ENCODE results near the gene PLD5. TPM values are rescaled to one million over a fixed set of nuclear protein-coding genes. Genes with fewer than 3 reads are reported as not detected.

Gene PLD5
- polyA plus RNA-seq, 1 of the 3 experiments (the other 2 are of a cell fraction), result 0.08 TPM

- ChIA-PET CTCF (no interaction called here), POLR2A (no interaction called here)
- 52% methylated on average over 5 of the region's 5 CpGs for WGBS (ENCODE audit: low lambda C conversion rate)
- no peaks in the 10 kb centered on the region for H3K79me2 ChIP-seq (ENCODE audit: insufficient read depth)
- no peaks in the 10 kb centered on the region for H3K9me3 ChIP-seq
- no peak for DNase-seq
- H3F3A ChIP-seq (replicated peaks; ENCODE audit: insufficient read depth), result no peaks in the 10 kb centered on the region
- H2AFZ ChIP-seq (ENCODE audit: low read depth), result no peak overlapping the region
- H3K9me2 ChIP-seq, result no peaks in the 10 kb centered on the region
- H3K27me3 ChIP-seq (ENCODE audit: insufficient read depth), result no peaks in the 10 kb centered on the region
- no peak overlapping the region for H3K4me3 ChIP-seq (ENCODE audit: low read depth in 2 of 2, low read length in 1 of 2)
- H4K20me1 ChIP-seq (ENCODE audit: insufficient read depth), result no peaks in the 10 kb centered on the region
- H3K4me1 ChIP-seq (ENCODE audit: control insufficient read depth in 1 of 2, insufficient read depth in 2 of 2, low read depth in 1 of 2, low read length in 1 of 2), result peaks cover 0 to 8% of the 10 kb centered on the region in 2 experiments; a peak in 1 of 4 replicates
- H3K36me3 ChIP-seq (replicated peaks in 1 of 2; ENCODE audit: control insufficient read depth in 1 of 2, insufficient read depth in 2 of 2, low read length in 1 of 2), result no peaks in the 10 kb centered on the region
- 0 out of 4 replicates have a peak overlapping the region, but pooled peaks of 1 of the 2 experiments have one; percentile 12 for H3K27ac ChIP-seq (ENCODE audit: low read depth in 2 of 2, low read length in 1 of 2)
- H3K9ac ChIP-seq, result no peak overlapping the region
- H3K4me2 ChIP-seq, result no peak overlapping the region
- TF ChIP-seq POLR2AphosphoS5 (IDR thresholded peaks at IDR 0.05; ENCODE audit: low read depth, low read length) (no peak), TAF1 (IDR thresholded peaks at IDR 0.05; ENCODE audit: borderline replicate concordance, low read depth, low read length) (no peak), GATA2 (CRISPR knock-in tag; IDR thresholded peaks at IDR 0.05) (no peak), RFX5 (IDR thresholded peaks at IDR 0.05; ENCODE audit: low read length) (no peak), JUND (IDR thresholded peaks at IDR 0.05) (no peak), USF2 (IDR thresholded peaks at IDR 0.05; ENCODE audit: borderline replicate concordance, low read depth, low read length) (no peak), SMC3 (IDR thresholded peaks at IDR 0.05; ENCODE audit: low read depth, low read length) (no peak), RXRA (IDR thresholded peaks at IDR 0.05; ENCODE audit: borderline replicate concordance, low read depth) (no peak), USF1 (IDR thresholded peaks at IDR 0.05; ENCODE audit: borderline replicate concordance, low read depth) (no peak)
Measured at GRCh38 chr1:242245255-242245654, 279.2 kb downstream of the PLD5 start.

GRCh38 chr1:242243472-242243871 is 281.0 kb downstream of the PLD5 start:
- H4K20me1 ChIP-seq (ENCODE audit: insufficient read depth), result no peaks in the 10 kb centered on the region
- peaks cover 0 to 10% of the 10 kb centered on the region in 2 experiments; a peak in 1 of 4 replicates for H3K4me1 ChIP-seq (ENCODE audit: control insufficient read depth in 1 of 2, insufficient read depth in 2 of 2, low read depth in 1 of 2, low read length in 1 of 2)
- no peak for TF ChIP-seq POLR2AphosphoS5 (IDR thresholded peaks at IDR 0.05; ENCODE audit: low read depth, low read length)
- TF ChIP-seq JUND (IDR thresholded peaks at IDR 0.05), result no peak
- no peak for TF ChIP-seq FOSL2 (IDR thresholded peaks at IDR 0.05; ENCODE audit: borderline replicate concordance, low read depth)
- TF ChIP-seq RCOR1 (IDR thresholded peaks at IDR 0.05; ENCODE audit: low read length), result no peak
- TF ChIP-seq PBX3 (IDR thresholded peaks at IDR 0.05), result no peak
- TF ChIP-seq ZBTB33 (IDR thresholded peaks at IDR 0.05; ENCODE audit: borderline replicate concordance, low read depth), result no peak
- no peak for TF ChIP-seq RXRA (IDR thresholded peaks at IDR 0.05; ENCODE audit: borderline replicate concordance, low read depth)
- TF ChIP-seq SMC3 (IDR thresholded peaks at IDR 0.05; ENCODE audit: low read depth, low read length), result no peak
- TF ChIP-seq CTCF (IDR thresholded peaks at IDR 0.05), result no peak
- WGBS (ENCODE audit: low lambda C conversion rate), result 14% methylated on average over 1 of the region's 1 CpG
- POLR2A ChIA-PET, result no interaction called here
- no peaks in the 10 kb centered on the region for H3K9me2 ChIP-seq
- H3K4me2 ChIP-seq, result no peak overlapping the region
- H3K36me3 ChIP-seq (replicated peaks in 1 of 2; ENCODE audit: control insufficient read depth in 1 of 2, insufficient read depth in 2 of 2, low read length in 1 of 2), result no peaks in the 10 kb centered on the region
- H2AFZ ChIP-seq (ENCODE audit: low read depth), result no peak overlapping the region
- H3K9me3 ChIP-seq, result no peaks in the 10 kb centered on the region
- CTCF ChIA-PET, result interaction anchor here (0.9 kb wide), 1 partner anchor 9 kb away, joined by 3 read pairs; no protein-coding TSS in a partner anchor
- no peak for DNase-seq
- no peaks in the 10 kb centered on the region for H3F3A ChIP-seq (replicated peaks; ENCODE audit: insufficient read depth)
- H3K27me3 ChIP-seq (ENCODE audit: insufficient read depth), result no peaks in the 10 kb centered on the region
- H3K27ac ChIP-seq (ENCODE audit: low read depth in 2 of 2, low read length in 1 of 2), result no peak overlapping the region
- no peak overlapping the region for H3K4me3 ChIP-seq (ENCODE audit: low read depth in 2 of 2, low read length in 1 of 2)
- H3K9ac ChIP-seq, result no peak overlapping the region
- no peaks in the 10 kb centered on the region for H3K79me2 ChIP-seq (ENCODE audit: insufficient read depth)
